ENCODE measurements around the gene LRCH1.
"Not testable (repeated sequence)": the region's sequence is repeated elsewhere in the genome, so short reads cannot be mapped to it uniquely, and the experiment has no call there.

Gene LRCH1, protein sequence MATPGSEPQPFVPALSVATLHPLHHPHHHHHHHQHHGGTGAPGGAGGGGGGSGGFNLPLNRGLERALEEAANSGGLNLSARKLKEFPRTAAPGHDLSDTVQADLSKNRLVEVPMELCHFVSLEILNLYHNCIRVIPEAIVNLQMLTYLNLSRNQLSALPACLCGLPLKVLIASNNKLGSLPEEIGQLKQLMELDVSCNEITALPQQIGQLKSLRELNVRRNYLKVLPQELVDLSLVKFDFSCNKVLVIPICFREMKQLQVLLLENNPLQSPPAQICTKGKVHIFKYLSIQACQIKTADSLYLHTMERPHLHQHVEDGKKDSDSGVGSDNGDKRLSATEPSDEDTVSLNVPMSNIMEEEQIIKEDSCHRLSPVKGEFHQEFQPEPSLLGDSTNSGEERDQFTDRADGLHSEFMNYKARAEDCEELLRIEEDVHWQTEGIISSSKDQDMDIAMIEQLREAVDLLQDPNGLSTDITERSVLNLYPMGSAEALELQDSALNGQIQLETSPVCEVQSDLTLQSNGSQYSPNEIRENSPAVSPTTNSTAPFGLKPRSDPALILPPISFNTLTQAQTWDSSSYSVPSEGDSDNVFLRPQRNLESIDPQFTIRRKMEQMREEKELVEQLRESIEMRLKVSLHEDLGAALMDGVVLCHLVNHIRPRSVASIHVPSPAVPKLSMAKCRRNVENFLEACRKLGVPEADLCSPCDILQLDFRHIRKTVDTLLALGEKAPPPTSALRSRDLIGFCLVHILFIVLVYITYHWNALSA

DNA sequence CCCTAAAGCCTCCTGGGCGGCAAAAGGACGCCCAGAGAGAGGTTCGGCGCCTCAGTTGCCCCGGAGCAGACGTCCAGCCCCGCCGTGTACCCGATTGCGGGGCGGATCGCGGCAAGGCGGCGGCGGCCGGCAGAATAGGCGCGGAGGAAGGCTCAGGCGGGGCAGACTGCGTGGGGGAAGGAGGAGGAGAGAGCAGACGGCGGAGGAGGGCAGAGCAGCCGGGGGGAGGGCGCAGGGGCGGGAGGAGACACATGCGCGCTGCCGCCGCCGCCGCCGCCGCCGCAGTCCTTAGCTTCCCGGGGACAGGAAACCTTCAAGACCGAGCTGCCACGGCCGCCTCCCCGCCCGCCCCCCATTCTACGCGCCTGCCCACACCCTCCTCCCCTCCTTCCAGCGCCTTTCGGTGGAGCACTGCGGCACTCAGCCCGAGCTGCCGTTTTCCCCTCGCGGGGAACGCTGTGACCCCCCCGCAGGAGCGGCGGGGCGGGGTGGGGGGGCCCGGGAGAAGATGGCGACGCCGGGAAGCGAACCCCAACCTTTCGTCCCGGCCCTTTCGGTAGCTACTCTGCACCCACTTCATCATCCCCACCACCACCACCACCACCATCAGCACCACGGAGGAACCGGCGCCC lies at the start of gene LRCH1:
LRCH1 (plus strand) TSS at position 282 of the 632 bp plus-strand sequence; CDS start at position 509, 227 bp downstream.
- no peak for DNase-seq (ENCODE audit: low read depth, low spot score)
- no peaks in the 10 kb centered on the region for H3K36me3 ChIP-seq (ENCODE audit: control insufficient read depth, insufficient read depth, low read length)
- H3K27ac ChIP-seq (ENCODE audit: low read length): no peak within 1 kb of the TSS
- H3K4me3 ChIP-seq (ENCODE audit: low read length): peak within 1 kb of the TSS; percentile 87
- peaks cover 3% of the 10 kb centered on the region; the same call in 1 of the 2 replicates for H3K4me1 ChIP-seq (ENCODE audit: control insufficient read depth, insufficient read depth, low read length)
- H3K9me3 ChIP-seq (ENCODE audit: control insufficient read depth, insufficient read depth, low read length): no peaks in the 10 kb centered on the region
- H3K27me3 ChIP-seq (ENCODE audit: control insufficient read depth, insufficient read depth, low read length): no peaks in the 10 kb centered on the region; the same call in 1 of the 2 replicates
- no CpG with 5 or more reads among the region's 66 CpGs for WGBS (ENCODE audit: insufficient coverage, insufficient read length)

DNA sequence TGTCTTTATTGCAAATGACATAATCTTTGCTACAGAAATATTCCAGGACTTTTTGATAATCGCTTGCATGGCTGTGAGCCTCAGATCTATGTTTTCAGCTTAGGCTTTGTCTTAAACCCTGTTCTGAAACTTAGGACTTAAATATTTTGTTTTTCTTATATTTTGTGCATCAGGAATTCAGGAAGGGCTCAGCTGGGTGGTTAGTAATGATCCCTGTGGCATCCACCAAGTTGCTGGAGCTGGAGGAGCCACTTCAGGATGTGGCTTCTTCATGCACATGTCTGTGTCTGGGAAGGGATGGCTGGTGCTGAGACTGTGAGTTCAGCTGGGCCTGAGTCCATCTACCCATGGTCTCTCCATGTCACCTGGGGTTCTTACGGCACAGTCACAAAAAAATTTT lies 48.9 kb upstream of the LRCH1 start:
- H3K4me1 ChIP-seq (ENCODE audit: control insufficient read depth, insufficient read depth, low read length): no peaks in the 10 kb centered on the region
- H3K4me3 ChIP-seq (ENCODE audit: low read length): no peak overlapping the region
- WGBS (ENCODE audit: insufficient coverage, insufficient read length): no CpG with 5 or more reads among the region's 2 CpGs
- no peaks in the 10 kb centered on the region for H3K36me3 ChIP-seq (ENCODE audit: control insufficient read depth, insufficient read depth, low read length)
- H3K27me3 ChIP-seq (ENCODE audit: control insufficient read depth, insufficient read depth, low read length): no peaks in the 10 kb centered on the region
- no peak for DNase-seq (ENCODE audit: low read depth, low spot score)
- no peak overlapping the region for H3K27ac ChIP-seq (ENCODE audit: low read length)
- H3K9me3 ChIP-seq (ENCODE audit: control insufficient read depth, insufficient read depth, low read length): no peaks in the 10 kb centered on the region

DNA sequence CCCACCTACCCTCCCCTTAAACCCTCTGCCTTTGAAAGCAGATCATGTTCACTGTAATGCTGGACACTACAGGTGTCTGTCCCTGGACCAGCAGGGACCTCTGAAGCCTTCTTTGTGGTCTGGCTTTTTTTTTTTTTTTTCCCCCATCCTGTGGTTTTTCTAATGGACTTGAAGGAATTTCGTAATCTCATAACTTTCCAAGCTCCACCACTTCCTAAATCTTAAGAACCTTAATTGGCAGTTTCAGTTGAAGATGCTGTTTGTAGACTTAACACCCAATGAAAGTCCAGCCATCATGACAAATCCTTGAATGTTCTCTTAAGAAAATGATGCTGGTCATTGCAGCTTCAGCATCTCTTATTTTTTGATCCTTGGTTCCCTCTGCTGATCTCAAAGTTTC lies 45.0 kb upstream of the LRCH1 start:
- no peak overlapping the region for H3K4me3 ChIP-seq (ENCODE audit: low read length)
- no peak for DNase-seq (ENCODE audit: low read depth, low spot score)
- no peaks in the 10 kb centered on the region for H3K27me3 ChIP-seq (ENCODE audit: control insufficient read depth, insufficient read depth, low read length)
- no peaks in the 10 kb centered on the region for H3K4me1 ChIP-seq (ENCODE audit: control insufficient read depth, insufficient read depth, low read length)
- no peak overlapping the region for H3K27ac ChIP-seq (ENCODE audit: low read length)
- H3K36me3 ChIP-seq (ENCODE audit: control insufficient read depth, insufficient read depth, low read length): no peaks in the 10 kb centered on the region
- no peaks in the 10 kb centered on the region for H3K9me3 ChIP-seq (ENCODE audit: control insufficient read depth, insufficient read depth, low read length)
- WGBS (ENCODE audit: insufficient coverage, insufficient read length): no CpG with 5 or more reads among the region's 1 CpG

DNA sequence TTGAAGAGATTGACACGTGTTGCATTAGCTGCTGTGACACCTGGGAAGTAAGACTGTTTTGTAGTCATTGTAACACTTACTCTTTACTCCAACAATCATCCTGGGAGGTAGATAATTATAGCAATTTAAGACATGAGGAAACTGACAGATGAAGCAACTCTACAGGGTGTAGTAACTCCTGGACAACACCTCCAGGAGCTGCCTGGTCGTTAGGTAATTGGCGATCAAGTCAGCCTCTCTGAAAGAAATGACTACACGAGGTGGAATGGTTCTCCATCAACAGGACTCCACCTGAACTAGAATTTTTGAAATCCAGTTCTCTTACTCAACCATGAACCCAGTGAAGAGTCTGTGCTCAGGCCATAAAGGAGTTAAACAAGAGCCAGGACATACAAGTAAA lies 43.0 kb upstream of the LRCH1 start:
- Histone ChIP-seq H3K27me3 (ENCODE audit: control insufficient read depth, insufficient read depth, low read length) (no peaks in the 10 kb centered on the region), H3K9me3 (ENCODE audit: control insufficient read depth, insufficient read depth, low read length) (no peaks in the 10 kb centered on the region), H3K4me1 (ENCODE audit: control insufficient read depth, insufficient read depth, low read length) (no peaks in the 10 kb centered on the region), H3K27ac (ENCODE audit: low read length) (no peak overlapping the region), H3K4me3 (ENCODE audit: low read length) (no peak overlapping the region), H3K36me3 (ENCODE audit: control insufficient read depth, insufficient read depth, low read length) (no peaks in the 10 kb centered on the region)
- no peak for DNase-seq (ENCODE audit: low read depth, low spot score)
- WGBS (ENCODE audit: insufficient coverage, insufficient read length): no CpG with 5 or more reads among the region's 4 CpGs

DNA sequence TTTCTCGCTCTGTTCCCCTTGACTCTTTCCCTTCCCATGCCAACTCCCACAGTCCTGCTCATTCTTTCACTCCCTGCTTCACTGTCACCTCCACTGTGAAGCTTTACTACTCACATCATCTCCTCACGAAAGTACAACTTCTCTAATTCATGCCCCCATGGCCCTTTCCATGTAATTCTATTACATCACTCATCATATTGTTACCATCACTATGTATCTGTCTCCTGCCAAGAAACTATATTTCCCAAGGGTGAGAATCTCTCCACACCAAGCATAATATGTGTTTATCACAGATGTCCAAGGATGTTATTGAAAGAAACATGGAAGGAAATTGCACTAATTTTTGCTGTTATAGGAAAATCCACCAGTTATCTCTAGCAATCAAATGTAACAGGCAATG lies 37.2 kb upstream of the LRCH1 start:
- Histone ChIP-seq H3K27me3 (ENCODE audit: control insufficient read depth, insufficient read depth, low read length) (no peaks in the 10 kb centered on the region), H3K4me3 (ENCODE audit: low read length) (no peak overlapping the region), H3K36me3 (ENCODE audit: control insufficient read depth, insufficient read depth, low read length) (no peaks in the 10 kb centered on the region), H3K9me3 (ENCODE audit: control insufficient read depth, insufficient read depth, low read length) (peaks cover 1% of the 10 kb centered on the region; the same call in 1 of the 2 replicates), H3K27ac (ENCODE audit: low read length) (no peak overlapping the region), H3K4me1 (ENCODE audit: control insufficient read depth, insufficient read depth, low read length) (no peaks in the 10 kb centered on the region; the same call in 1 of the 2 replicates)
- 100% methylated on average over 1 of the region's 2 CpGs for WGBS (ENCODE audit: insufficient coverage, insufficient read length)
- DNase-seq (ENCODE audit: low read depth, low spot score): no peak

DNA sequence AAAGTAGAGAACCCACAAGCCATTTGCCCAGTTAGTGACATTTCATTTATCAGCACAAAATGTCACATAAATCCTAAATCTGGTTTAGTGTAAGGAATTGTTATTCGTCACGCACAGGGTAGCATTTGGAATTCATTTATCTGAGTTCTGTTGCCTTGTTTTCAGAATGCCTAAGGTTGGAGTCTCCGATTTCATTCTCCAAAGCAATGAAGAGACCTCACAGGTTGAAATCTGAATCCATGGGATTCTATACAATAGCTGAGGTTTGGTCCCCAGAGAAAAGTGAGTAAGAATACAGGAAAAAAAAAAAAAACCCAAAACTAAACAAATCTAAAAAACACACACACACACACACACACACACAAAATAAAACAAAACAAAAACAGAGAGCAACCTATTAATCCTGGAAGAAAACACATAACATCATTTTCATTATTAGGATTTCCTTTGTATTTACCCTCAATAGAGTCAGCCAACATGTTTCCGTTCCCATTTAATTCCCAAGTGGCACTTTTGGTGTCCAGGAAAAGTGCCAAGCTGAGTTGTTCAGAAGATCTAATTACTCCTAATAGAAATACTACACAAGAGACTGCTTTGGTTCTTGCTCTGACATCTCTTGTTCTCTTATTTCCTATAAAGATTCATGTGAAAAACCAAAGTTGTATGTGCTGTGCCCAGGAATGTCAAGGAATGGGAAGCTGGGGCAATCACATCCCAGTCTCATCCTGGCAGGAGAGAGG lies 36.2 kb upstream of the LRCH1 start:
- no CpG with 5 or more reads among the region's 4 CpGs for WGBS (ENCODE audit: insufficient coverage, insufficient read length)
- no peak overlapping the region for H3K4me3 ChIP-seq (ENCODE audit: low read length)
- H3K9me3 ChIP-seq (ENCODE audit: control insufficient read depth, insufficient read depth, low read length): peaks cover 1% of the 10 kb centered on the region; the same call in 1 of the 2 replicates
- H3K27me3 ChIP-seq (ENCODE audit: control insufficient read depth, insufficient read depth, low read length): no peaks in the 10 kb centered on the region
- no peak overlapping the region for H3K27ac ChIP-seq (ENCODE audit: low read length)
- DNase-seq (ENCODE audit: low read depth, low spot score): no peak
- no peaks in the 10 kb centered on the region; the same call in 1 of the 2 replicates for H3K4me1 ChIP-seq (ENCODE audit: control insufficient read depth, insufficient read depth, low read length)
- H3K36me3 ChIP-seq (ENCODE audit: control insufficient read depth, insufficient read depth, low read length): no peaks in the 10 kb centered on the region; the same call in 1 of the 2 replicates

DNA sequence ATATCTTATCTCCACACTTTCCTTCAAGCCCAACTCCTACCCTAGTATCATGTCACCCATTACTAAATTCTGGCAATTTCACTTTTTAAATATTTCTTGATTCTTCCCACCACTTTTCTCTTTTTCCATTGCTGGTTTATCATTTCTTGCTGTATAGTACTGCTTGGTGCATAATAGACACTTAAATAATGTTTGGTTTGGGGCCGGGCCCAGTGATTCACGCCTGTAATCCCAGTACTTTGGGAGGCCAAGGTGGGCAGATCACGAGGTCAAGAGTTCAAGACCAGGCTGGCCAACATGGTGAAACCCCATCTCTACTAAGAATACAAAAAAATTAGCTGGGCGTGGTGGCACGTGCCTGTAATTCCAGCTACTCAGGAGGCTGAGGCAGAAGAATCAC lies 35.2 kb upstream of the LRCH1 start:
- not testable (repeated sequence) for H3K4me3 ChIP-seq (ENCODE audit: low read length); DNase-seq (ENCODE audit: low read depth, low spot score); H3K9me3 ChIP-seq (ENCODE audit: control insufficient read depth, insufficient read depth, low read length); H3K27me3 ChIP-seq (ENCODE audit: control insufficient read depth, insufficient read depth, low read length); H3K36me3 ChIP-seq (ENCODE audit: control insufficient read depth, insufficient read depth, low read length); H3K27ac ChIP-seq (ENCODE audit: low read length); H3K4me1 ChIP-seq (ENCODE audit: control insufficient read depth, insufficient read depth, low read length)
- WGBS (ENCODE audit: insufficient coverage, insufficient read length): no CpG with 5 or more reads among the region's 5 CpGs

DNA sequence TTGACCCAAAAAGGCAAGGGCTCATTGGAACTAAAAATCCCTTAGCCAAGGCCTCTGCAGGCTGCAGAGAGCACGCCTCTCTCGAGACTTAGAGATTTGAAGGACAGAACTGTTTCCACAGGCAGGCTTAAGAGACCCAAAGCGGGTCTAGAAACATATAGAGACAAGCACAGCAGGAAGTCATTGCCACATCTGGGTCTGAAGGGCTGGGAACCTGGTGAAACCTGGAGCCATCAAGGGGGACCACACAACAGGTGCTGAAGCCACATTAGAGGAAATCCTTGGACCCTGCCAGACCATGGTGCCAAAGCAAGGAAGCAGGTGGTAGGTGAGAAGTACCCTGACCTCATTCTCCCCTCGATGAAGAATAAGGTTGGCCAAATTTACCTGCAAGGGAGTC lies 33.8 kb upstream of the LRCH1 start:
- no peak for DNase-seq (ENCODE audit: low read depth, low spot score)
- Histone ChIP-seq H3K4me3 (ENCODE audit: low read length) (no peak overlapping the region), H3K27me3 (ENCODE audit: control insufficient read depth, insufficient read depth, low read length) (no peaks in the 10 kb centered on the region), H3K9me3 (ENCODE audit: control insufficient read depth, insufficient read depth, low read length) (peaks cover 1% of the 10 kb centered on the region; the same call in 1 of the 2 replicates), H3K27ac (ENCODE audit: low read length) (no peak overlapping the region), H3K4me1 (ENCODE audit: control insufficient read depth, insufficient read depth, low read length) (no peaks in the 10 kb centered on the region; the same call in 1 of the 2 replicates), H3K36me3 (ENCODE audit: control insufficient read depth, insufficient read depth, low read length) (no peaks in the 10 kb centered on the region; the same call in 1 of the 2 replicates)
- no CpG with 5 or more reads among the region's 4 CpGs for WGBS (ENCODE audit: insufficient coverage, insufficient read length)

DNA sequence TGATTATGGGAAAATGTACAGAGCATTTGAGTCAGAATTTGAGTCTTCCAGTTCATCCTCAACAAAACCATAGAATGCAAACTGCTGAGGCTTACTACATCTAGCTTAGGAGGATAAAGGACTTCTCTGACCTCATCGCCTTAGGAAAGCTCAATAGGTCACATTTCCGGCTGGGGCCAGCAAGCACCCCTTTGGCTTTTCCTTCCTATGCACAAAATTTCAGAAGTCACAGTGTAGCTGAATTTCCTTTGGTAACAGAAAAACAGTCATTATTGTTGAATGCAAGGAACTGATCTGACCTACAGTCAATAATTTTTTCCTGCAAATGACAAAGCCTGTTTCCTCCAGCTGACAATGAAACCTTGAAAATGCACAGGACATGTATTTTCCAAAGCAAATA lies 32.8 kb upstream of the LRCH1 start:
- DNase-seq (ENCODE audit: low read depth, low spot score): no peak
- H3K4me3 ChIP-seq (ENCODE audit: low read length): no peak overlapping the region
- H3K9me3 ChIP-seq (ENCODE audit: control insufficient read depth, insufficient read depth, low read length): peaks cover 1% of the 10 kb centered on the region; the same call in 1 of the 2 replicates
- no peaks in the 10 kb centered on the region; the same call in 1 of the 2 replicates for H3K36me3 ChIP-seq (ENCODE audit: control insufficient read depth, insufficient read depth, low read length)
- no peak overlapping the region for H3K27ac ChIP-seq (ENCODE audit: low read length)
- no peaks in the 10 kb centered on the region for H3K27me3 ChIP-seq (ENCODE audit: control insufficient read depth, insufficient read depth, low read length)
- no peaks in the 10 kb centered on the region; the same call in 1 of the 2 replicates for H3K4me1 ChIP-seq (ENCODE audit: control insufficient read depth, insufficient read depth, low read length)
- WGBS (ENCODE audit: insufficient coverage, insufficient read length): no CpG with 5 or more reads among the region's 2 CpGs
